GM23248 (cell line): ENCODE results near the gene PPIP5K1. TPM values are rescaled to one million over a fixed set of nuclear protein-coding genes. Genes with fewer than 3 reads are reported as not detected.
"Not testable (repeated sequence)": the region's sequence is repeated elsewhere in the genome, so short reads cannot be mapped to it uniquely, and the experiment has no call there.

Experiments used
- DNase-seq: peaks from one replicate; pipeline ENCODE4 v3.0.0-alpha.2; 2015
- H2AFZ ChIP-seq: fragments of 200-600 bp; sonication (generic); 2 replicates; pipeline ENCODE4 v1.6.1; 2016; ENCODE audit warnings: antibody characterized with exemption
- H3F3A ChIP-seq: fragments of 200-600 bp; sonication (generic); 2 replicates; pipeline ENCODE4 v1.6.1; 2016; ENCODE audit warnings: mild to moderate bottlenecking, antibody characterized with exemption, mixed run types; ENCODE audit not compliant: insufficient read depth
- H3K27ac ChIP-seq: fragments of 200-600 bp; sonication (generic); 2 replicates; pipeline ENCODE4 v1.5.1; 2016; ENCODE audit warnings: mild to moderate bottlenecking
- H3K27me3 ChIP-seq: fragments of 200-600 bp; sonication (generic); replicated peaks from 2 replicates; pipeline ENCODE4 v1.6.1; 2016; ENCODE audit warnings: mild to moderate bottlenecking; ENCODE audit not compliant: insufficient read depth
- H3K36me3 ChIP-seq: fragments of 200-600 bp; sonication (generic); 2 replicates; pipeline ENCODE4 v1.6.1; 2016; ENCODE audit warnings: low read depth, mild to moderate bottlenecking
- H3K4me1 ChIP-seq: fragments of 200-600 bp; sonication (generic); 2 replicates; pipeline ENCODE4 v1.6.1; 2016; ENCODE audit warnings: mild to moderate bottlenecking; ENCODE audit not compliant: insufficient read depth
- H3K4me2 ChIP-seq: fragments of 200-600 bp; sonication (generic); one replicate; pipeline ENCODE4 v1.6.1; 2016; ENCODE audit warnings: mild to moderate bottlenecking; ENCODE audit not compliant: unreplicated experiment
- H3K4me3 ChIP-seq: fragments of 200-600 bp; sonication (generic); 2 replicates; pipeline ENCODE4 v1.5.1; 2016; ENCODE audit warnings: mild to moderate bottlenecking
- H3K79me2 ChIP-seq: fragments of 200-600 bp; sonication (generic); 2 replicates; pipeline ENCODE4 v1.6.1; 2016; ENCODE audit warnings: mild to moderate bottlenecking; ENCODE audit not compliant: insufficient read depth
- H3K9ac ChIP-seq: fragments of 200-600 bp; sonication (generic); 2 replicates; pipeline ENCODE4 v1.6.1; 2016; ENCODE audit warnings: mild to moderate bottlenecking
- H3K9me2 ChIP-seq: fragments of 200-600 bp; sonication (generic); 2 replicates; pipeline ENCODE4 v1.6.1; 2016; ENCODE audit warnings: mixed run types, mild to moderate bottlenecking, moderate library complexity; ENCODE audit not compliant: insufficient read depth
- H3K9me3 ChIP-seq: fragments of 200-600 bp; sonication (generic); one replicate; pipeline ENCODE4 v1.6.1; 2017; ENCODE audit warnings: low read depth
- H4K20me1 ChIP-seq: fragments of 200-600 bp; sonication (generic); 2 replicates; pipeline ENCODE4 v1.6.0; 2016; ENCODE audit not compliant: insufficient read depth
- WGBS, 2 experiments: methylation state at CpG; one replicate each; pipeline ENCODE4 v1.1.6; 2015 to 2017; ENCODE audit warnings: low lambda C conversion rate in 2 of 2, low coverage in 1 of 2; ENCODE audit errors: missing lambda C conversion rate in 2 of 2; 5-methylcytosine and 5-hydroxymethylcytosine counted together
- in situ Hi-C: fragments of 300-500 bp; cut with MboI; formaldehyde crosslinking; loops from 2 replicates; pipeline ENCODE4 v1.15.0; 2020
- polyA plus RNA-seq: library from polyadenylated mRNA; unstranded; fragments of >200 nt; fragmentation: Nextera tagmentation; extraction: Ambion mirVana; gene quantifications from 2 replicates; pipeline ENCODE4 v1.2.1, GENCODE V29; 2016
- total RNA-seq: library from RNA; depleted of rRNA; stranded (reverse); fragments of >200 nt; shearing (Covaris generic); gene quantifications from 2 replicates; pipeline ENCODE4 v1.2.3, GENCODE V29; 2014

Gene PPIP5K1
- total and polyA plus RNA-seq, 2 experiments from 2014 or later, result 7.0 to 13.1 TPM

DNA sequence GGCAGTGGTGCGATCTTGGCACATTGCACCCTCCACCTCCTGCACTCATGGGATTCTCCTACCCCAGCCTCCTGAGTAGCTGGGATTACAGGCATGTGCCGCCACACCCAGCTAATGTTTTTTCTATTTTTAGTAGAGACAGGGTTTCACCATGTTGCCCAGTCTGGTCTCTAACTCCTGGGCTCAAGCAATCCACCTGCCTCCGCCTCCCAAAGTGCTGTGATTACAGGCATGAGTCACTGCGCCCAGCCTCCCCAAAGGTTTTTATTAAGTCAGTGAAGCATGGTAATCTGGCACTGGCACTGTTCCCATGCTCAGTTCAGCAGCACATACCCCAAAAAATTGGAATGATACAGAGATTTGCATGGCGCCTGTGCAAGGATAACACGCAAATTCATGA is 12.2 kb upstream of the PPIP5K1 start:
- H3K4me3 ChIP-seq, H3K9ac ChIP-seq, H3K27ac ChIP-seq, H3K36me3 ChIP-seq, H3K79me2 ChIP-seq, H3K27me3 ChIP-seq, H3K9me3 ChIP-seq, H3K4me2 ChIP-seq, H3F3A ChIP-seq, H3K9me2 ChIP-seq, in situ Hi-C loops, H2AFZ ChIP-seq, H4K20me1 ChIP-seq, H3K4me1 ChIP-seq, DNase-seq: not testable (repeated sequence)
- WGBS, 2 experiments, result 71 to 76% methylated on average over 6 of the region's 6 CpGs

DNA sequence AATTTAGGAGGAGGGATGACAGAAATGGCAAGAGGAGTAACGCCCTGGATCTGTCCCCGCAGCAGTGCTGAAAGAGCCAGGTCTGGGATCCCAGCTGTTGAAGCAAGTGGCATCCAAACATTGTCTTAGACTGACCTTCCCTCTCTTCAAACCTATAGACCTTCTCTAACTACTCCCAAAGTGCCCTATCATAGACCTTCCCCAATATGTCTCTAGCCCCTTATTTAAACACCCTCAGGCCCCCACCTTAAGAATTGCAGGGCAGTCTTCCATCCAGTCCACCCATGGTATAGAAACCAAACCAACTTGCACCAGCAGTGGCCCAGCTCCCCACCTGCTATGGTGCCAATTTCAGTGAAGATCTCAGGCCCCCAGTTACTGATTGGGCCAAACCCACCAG is 10.2 kb upstream of the PPIP5K1 start:
- in situ Hi-C loops, H4K20me1 ChIP-seq, H3K36me3 ChIP-seq, H3K4me3 ChIP-seq, H3K27me3 ChIP-seq, DNase-seq, H3K9ac ChIP-seq, H3K27ac ChIP-seq, H3K4me2 ChIP-seq, H3F3A ChIP-seq, H2AFZ ChIP-seq, H3K79me2 ChIP-seq, H3K4me1 ChIP-seq, H3K9me2 ChIP-seq, H3K9me3 ChIP-seq: not testable (repeated sequence)
- WGBS, 2 experiments, result no CpG with 5 or more reads among the region's 2 CpGs

DNA sequence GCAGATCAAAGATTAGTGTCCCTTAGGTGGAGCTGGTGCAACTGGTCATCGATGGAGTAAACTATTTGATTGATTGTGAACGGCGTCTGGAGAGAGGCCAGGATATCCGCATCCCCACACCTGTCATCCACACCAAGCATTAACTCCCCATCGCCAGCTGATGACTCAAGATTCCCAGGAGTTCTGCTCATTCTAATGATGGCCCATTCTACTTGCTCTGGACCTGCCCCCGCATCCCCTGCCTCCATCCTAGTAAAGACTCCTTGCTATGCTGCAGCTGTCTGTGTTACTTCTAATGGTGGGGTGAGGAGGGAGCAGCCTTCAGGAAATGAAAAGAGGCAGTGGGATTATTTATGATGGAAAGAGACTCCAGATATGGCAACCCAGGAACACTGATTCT is 9.1 kb upstream of the PPIP5K1 start:
- H3K9me2 ChIP-seq, H3K36me3 ChIP-seq, H3K9ac ChIP-seq, H3F3A ChIP-seq, H3K27me3 ChIP-seq, H3K4me3 ChIP-seq, H4K20me1 ChIP-seq, H3K4me2 ChIP-seq, H2AFZ ChIP-seq, DNase-seq, H3K9me3 ChIP-seq, H3K27ac ChIP-seq, in situ Hi-C loops, H3K4me1 ChIP-seq, H3K79me2 ChIP-seq: not testable (repeated sequence)
- WGBS, 2 experiments, result 68 to 69% methylated on average over 5 to 6 of the region's 6 CpGs

DNA sequence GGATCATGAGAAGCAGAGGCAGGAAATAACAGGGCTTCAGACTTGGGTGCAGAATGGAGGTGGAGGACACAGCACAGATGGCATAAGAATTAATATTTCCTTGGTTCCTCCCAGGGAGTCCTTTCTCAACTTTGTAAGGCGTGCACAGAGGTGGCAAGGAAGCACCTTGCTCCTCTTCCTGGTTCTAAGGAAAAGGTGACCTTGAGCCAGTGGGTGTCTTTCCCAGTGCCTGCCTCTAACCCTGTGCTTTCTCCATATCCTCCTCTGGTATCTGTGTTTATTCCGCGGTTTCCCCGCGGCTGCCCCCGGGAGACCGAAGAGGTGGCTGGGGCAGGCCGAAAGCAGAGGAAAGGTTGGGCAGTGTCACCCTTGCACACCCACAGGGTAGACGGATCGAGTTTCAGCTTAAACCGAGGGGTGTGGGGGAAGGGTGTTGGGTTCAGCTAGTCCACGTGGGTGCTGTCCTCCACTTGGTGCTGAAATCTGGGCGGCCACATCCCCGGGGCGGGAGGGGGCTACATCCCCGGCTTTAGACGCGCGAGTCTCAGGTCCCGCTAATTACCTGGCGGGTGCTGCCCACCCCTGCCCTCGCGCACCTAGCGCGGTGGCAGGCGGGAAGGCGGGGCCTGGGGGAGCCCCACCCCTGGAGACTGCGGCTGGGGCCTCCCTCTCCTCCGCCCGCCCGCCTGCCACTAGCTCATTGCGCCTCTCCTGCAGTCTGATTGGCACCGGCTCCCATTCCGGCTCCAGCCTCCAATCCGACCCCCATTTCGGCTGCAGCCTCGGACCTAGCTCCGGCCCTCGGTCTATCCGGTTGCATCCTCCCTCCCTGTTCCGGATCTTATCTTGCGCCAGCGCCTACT is 3.6 kb upstream of the PPIP5K1 start, which contains the start of gene CKMT1B:
Gene CKMT1B, plus strand, starts transcription at position 700 of the 863 bp plus-strand sequence. CDS start 192 bp downstream, outside the sequence.
- H3K27me3 ChIP-seq, H3K9me3 ChIP-seq, H3K4me3 ChIP-seq, H4K20me1 ChIP-seq, DNase-seq, H3K4me2 ChIP-seq, H3K9me2 ChIP-seq, H3K79me2 ChIP-seq, in situ Hi-C loops, H3K4me1 ChIP-seq, H3K27ac ChIP-seq, H3K36me3 ChIP-seq, H3F3A ChIP-seq, H3K9ac ChIP-seq, H2AFZ ChIP-seq: not testable (repeated sequence)
- no CpG with 5 or more reads among the region's 43 CpGs for WGBS, 2 experiments

DNA sequence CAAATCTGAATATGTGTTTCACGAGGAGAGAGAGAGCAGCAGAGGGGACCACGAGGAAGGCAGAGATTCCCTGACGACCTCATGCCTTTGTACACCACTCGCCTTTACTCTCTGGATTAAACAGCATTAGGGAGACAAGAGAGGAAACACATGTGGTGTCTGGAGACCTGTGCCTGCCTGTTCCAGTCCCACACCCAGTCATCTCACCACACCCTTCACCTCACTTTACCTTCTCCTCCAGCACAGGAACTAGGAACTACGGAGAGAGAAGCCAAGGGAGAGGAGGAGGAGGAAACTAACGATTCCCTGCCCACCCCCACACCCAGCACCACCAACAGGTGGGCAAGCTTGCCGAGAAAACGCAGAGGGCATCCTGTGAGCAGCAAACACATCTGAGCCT is 2.8 kb upstream of the PPIP5K1 start:
- H4K20me1 ChIP-seq, H3K9ac ChIP-seq, H2AFZ ChIP-seq, H3K27me3 ChIP-seq, H3K27ac ChIP-seq, DNase-seq, H3K79me2 ChIP-seq, in situ Hi-C loops, H3K9me3 ChIP-seq, H3K4me1 ChIP-seq, H3K4me3 ChIP-seq, H3K9me2 ChIP-seq, H3F3A ChIP-seq, H3K36me3 ChIP-seq, H3K4me2 ChIP-seq: not testable (repeated sequence)
- WGBS, 2 experiments, result 0 to 3% methylated on average over 4 of the region's 8 CpGs

DNA sequence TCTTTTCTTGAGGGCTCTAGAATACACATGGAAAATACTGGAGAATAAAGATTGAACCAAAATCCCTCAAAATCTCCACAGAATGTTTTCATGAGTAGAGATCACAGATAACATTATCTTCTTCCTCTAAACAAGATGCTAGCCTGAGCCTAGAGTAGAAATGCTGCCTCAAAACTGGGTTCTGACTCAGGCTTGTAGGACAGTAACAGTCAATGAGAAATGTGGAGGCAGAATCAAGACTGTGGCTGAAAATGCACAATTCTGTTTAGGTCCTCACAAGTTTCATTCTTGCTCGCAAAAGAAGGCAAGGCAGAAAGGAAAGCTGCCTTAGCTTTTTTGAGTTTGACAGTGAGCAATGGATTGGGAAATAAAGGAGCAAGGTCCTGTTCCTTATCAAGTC is 15.4 kb downstream of the PPIP5K1 start:
- H3K4me2 ChIP-seq, H3F3A ChIP-seq, H2AFZ ChIP-seq, H3K9me2 ChIP-seq, H3K27ac ChIP-seq, H3K4me3 ChIP-seq, in situ Hi-C loops, DNase-seq, H3K4me1 ChIP-seq, H4K20me1 ChIP-seq, H3K79me2 ChIP-seq, H3K27me3 ChIP-seq, H3K36me3 ChIP-seq, H3K9ac ChIP-seq, H3K9me3 ChIP-seq: not testable (repeated sequence)
- no CpG with 5 or more reads among the region's 1 CpG for WGBS, 2 experiments

DNA sequence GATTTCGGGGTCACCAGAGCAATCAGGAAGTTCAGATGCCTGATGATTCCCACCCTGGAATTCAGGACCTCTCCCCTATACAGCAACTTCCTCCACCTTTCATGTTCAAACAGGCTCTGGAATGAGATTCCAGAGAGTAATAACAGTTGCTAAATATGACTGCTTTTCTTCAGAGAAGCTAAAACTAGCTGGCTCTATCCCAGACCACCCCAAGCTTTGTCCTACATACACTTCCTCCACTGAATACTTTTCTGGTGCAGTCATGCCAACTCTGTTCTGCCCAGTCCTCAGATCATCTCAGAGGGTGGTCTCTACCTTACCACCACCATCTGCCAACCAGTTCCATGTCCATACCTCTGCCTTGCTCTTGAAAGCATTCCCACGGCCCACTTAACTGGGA is 23.4 kb downstream of the PPIP5K1 start:
- in situ Hi-C loops, H3K9me2 ChIP-seq, H3K27me3 ChIP-seq, H4K20me1 ChIP-seq, H3K27ac ChIP-seq, DNase-seq, H3K4me2 ChIP-seq, H3K9me3 ChIP-seq, H3K4me1 ChIP-seq, H3K79me2 ChIP-seq, H3F3A ChIP-seq, H3K36me3 ChIP-seq, H2AFZ ChIP-seq, H3K4me3 ChIP-seq, H3K9ac ChIP-seq: not testable (repeated sequence)
- WGBS, 2 experiments, result no CpG with 5 or more reads among the region's 2 CpGs

DNA sequence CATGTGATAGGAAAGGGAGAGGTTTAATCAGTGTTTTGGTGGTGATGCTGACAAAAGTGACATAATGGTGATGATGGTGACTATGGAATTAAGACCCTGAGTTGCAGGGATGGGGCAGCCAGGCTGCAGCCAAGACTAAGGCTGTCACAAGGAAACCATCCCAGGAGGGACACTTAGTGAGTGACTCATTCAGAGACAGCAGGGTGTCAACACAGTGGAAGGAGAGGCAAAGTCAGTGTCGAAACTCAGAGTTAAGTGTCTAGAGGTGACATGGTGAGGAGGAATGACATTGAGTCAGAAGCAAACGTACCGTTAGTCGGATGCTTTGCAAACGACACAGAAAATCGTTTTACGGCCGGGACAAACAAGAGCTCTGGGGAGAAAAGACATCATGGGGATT is 26.2 kb downstream of the PPIP5K1 start:
- in situ Hi-C loops, H3K27ac ChIP-seq, H3K4me3 ChIP-seq, DNase-seq, H3K4me1 ChIP-seq, H3K36me3 ChIP-seq, H2AFZ ChIP-seq, H3K4me2 ChIP-seq, H3K27me3 ChIP-seq, H3K9me3 ChIP-seq, H3F3A ChIP-seq, H3K9me2 ChIP-seq, H3K79me2 ChIP-seq, H4K20me1 ChIP-seq, H3K9ac ChIP-seq: not testable (repeated sequence)
- WGBS, 2 experiments, result no CpG with 5 or more reads among the region's 8 CpGs
